ENCODE measurements around the gene NDST1. TPM values are rescaled to one million over a fixed set of nuclear protein-coding genes. Genes with fewer than 3 reads are reported as not detected.

NDST1 gene
- total and polyA plus RNA-seq, 10 of the 15 experiments (the other 5 are each of a cell fraction or from before 2014, with no cell fraction given), result 0.20 to 53.5 (median 12.9) TPM

GRCh38 chr5:150595466-150596031, 87.6 kb downstream of the NDST1 start (continued):
- no peak for TF ChIP-seq ZBTB40 (IDR thresholded peaks at IDR 0.05; ENCODE audit: borderline replicate concordance)
- no peak for TF ChIP-seq HDAC6 (IDR thresholded peaks at IDR 0.05; ENCODE audit: unreplicated experiment)
- TF ChIP-seq RBBP5 (conservative IDR thresholded peaks at IDR 0.05), result no peak
- TF ChIP-seq ETV6 (conservative IDR thresholded peaks at IDR 0.05 in 1 of 2, IDR thresholded peaks at IDR 0.05 in 1 of 2; ENCODE audit: borderline replicate concordance in 1 of 2, low read depth in 1 of 2), result no peak
- no peak for TF ChIP-seq NR2F1 (conservative IDR thresholded peaks at IDR 0.05)
- TF ChIP-seq MLLT1 (IDR thresholded peaks at IDR 0.05), result no peak

GRCh38 chr5:150596313-150596712, 88.4 kb downstream of the NDST1 start:
- Histone ChIP-seq H3K4me1 (ENCODE audit: control insufficient read depth, insufficient read depth, low read length) (peaks cover 4% of the 10 kb centered on the region), H3K27ac (ENCODE audit: control insufficient read depth, insufficient read depth) (no peak overlapping the region), H2AFZ (ENCODE audit: control insufficient read depth, low read depth, low read length) (no peak overlapping the region), H3K36me3 (ENCODE audit: control insufficient read depth in 2 of 2, insufficient read depth in 2 of 2, low read length in 1 of 2) (no peaks in the 10 kb centered on the region), H3K4me2 (ENCODE audit: control insufficient read depth, insufficient read depth) (no peak overlapping the region), H3K79me2 (ENCODE audit: control insufficient read depth, insufficient read depth, low read length) (no peaks in the 10 kb centered on the region), H3K9me3 (replicated peaks; ENCODE audit: control insufficient read depth, insufficient read depth, low read length) (no peaks in the 10 kb centered on the region), H3K4me3 (no peak overlapping the region), H4K20me1 (ENCODE audit: control insufficient read depth, insufficient read depth) (no peaks in the 10 kb centered on the region), H3K27me3 (replicated peaks in 1 of 2; ENCODE audit: control insufficient read depth in 2 of 2, insufficient read depth in 2 of 2, low read length in 1 of 2) (no peaks in the 10 kb centered on the region; a peak in 1 of 4 replicates), H3K9ac (ENCODE audit: control insufficient read depth, insufficient read depth, low read length) (no peak overlapping the region)
- 52% methylated on average over 9 of the region's 9 CpGs for WGBS (ENCODE audit: insufficient coverage, insufficient replicate concordance, low lambda C conversion rate, missing lambda C conversion rate)
- no peak for DNase-seq (ENCODE audit: low read depth, low spot score)
- SMC1A ChIA-PET (ENCODE audit: uncharacterized antibody, unreplicated experiment), result no interaction called here
- in situ Hi-C loops (cut with MboI), result no loop called here
- RAD21 ChIA-PET (ENCODE audit: unreplicated experiment), result no interaction called here
- CTCF ChIA-PET, result no interaction called here
- ATAC-seq, result no peak
- intact Hi-C loops (cut with micrococcal nuclease; ENCODE audit: unreplicated experiment), result no loop called here
- FAIRE-seq, result no peak
- POLR2A ChIA-PET, result no interaction called here
- no TSS peak for BruUV-seq (replicated peaks)
- TF ChIP-seq RELB (IDR thresholded peaks at IDR 0.05; ENCODE audit: low read depth), result no peak
- TF ChIP-seq RAD21 (IDR thresholded peaks at IDR 0.05; ENCODE audit: insufficient read depth, low read depth, low read length), result no peak
- TF ChIP-seq ZBED1 (IDR thresholded peaks at IDR 0.05; ENCODE audit: borderline replicate concordance), result no peak
- TF ChIP-seq SKIL (IDR thresholded peaks at IDR 0.05; ENCODE audit: low read depth, poor library complexity, severe bottlenecking), result no peak
- TF ChIP-seq MLLT1 (IDR thresholded peaks at IDR 0.05), result no peak

Measured in GM12878 (cell line).